ENCODE results near the gene ATF4. TPM values are rescaled to one million over a fixed set of nuclear protein-coding genes. Genes with fewer than 3 reads are reported as not detected.

ATF4 gene
- total RNA-seq, 1 experiment from 2014 or later, result 717 TPM

DNA sequence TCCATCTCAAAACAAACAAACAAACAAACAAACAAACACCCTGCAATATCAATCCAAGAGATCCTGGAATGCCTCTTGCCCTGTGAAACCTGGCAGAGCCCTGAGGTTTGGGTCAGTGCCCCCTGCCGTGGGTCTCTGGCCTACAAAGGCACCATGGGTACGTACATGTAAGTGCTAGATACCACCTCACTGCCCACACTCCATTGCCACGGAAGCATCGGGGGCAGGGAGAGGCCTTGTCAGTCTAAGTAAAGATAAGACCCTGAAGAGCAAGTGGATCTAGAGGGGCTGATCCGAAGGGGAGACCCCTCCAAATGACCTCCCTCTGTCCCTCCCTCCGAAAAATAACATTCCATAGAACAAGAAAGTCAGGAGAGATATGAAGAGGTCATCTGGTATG is 20.3 kb upstream of the ATF4 start:
- TF ChIP-seq, protein P1, sequence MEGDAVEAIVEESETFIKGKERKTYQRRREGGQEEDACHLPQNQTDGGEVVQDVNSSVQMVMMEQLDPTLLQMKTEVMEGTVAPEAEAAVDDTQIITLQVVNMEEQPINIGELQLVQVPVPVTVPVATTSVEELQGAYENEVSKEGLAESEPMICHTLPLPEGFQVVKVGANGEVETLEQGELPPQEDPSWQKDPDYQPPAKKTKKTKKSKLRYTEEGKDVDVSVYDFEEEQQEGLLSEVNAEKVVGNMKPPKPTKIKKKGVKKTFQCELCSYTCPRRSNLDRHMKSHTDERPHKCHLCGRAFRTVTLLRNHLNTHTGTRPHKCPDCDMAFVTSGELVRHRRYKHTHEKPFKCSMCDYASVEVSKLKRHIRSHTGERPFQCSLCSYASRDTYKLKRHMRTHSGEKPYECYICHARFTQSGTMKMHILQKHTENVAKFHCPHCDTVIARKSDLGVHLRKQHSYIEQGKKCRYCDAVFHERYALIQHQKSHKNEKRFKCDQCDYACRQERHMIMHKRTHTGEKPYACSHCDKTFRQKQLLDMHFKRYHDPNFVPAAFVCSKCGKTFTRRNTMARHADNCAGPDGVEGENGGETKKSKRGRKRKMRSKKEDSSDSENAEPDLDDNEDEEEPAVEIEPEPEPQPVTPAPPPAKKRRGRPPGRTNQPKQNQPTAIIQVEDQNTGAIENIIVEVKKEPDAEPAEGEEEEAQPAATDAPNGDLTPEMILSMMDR (IDR thresholded peaks at IDR 0.05; ENCODE audit: unreplicated experiment), result no peak
- no TSS peak for BruUV-seq (replicated peaks)
- H3K36me3 Mint-ChIP-seq (ENCODE audit: insufficient read depth, unreplicated experiment), result peaks cover 13% of the 10 kb centered on the region
- no peaks in the 10 kb centered on the region for H3K9me3 Mint-ChIP-seq (ENCODE audit: unreplicated experiment)
- H3K27me3 Mint-ChIP-seq (ENCODE audit: insufficient read depth, unreplicated experiment), result no peaks in the 10 kb centered on the region
- ChIA-PET POLR2A (interaction anchor here (1.1 to 4.1 kb wide), 2 partner anchors 10 to 20 kb away, joined by 4 to 58 read pairs; partner anchors contain the start of gene ATF4), CTCF (no interaction called here)
- H3K4me1 Mint-ChIP-seq (ENCODE audit: insufficient read depth, unreplicated experiment), result peaks cover 13% of the 10 kb centered on the region
- H3K27ac Mint-ChIP-seq (ENCODE audit: low read depth, unreplicated experiment), result no peak overlapping the region
- intact Hi-C loops (cut with micrococcal nuclease), result no loop called here
- no peak for DNase-seq (ENCODE audit: unreplicated experiment)
- H3K4me3 Mint-ChIP-seq (ENCODE audit: unreplicated experiment), result no peak overlapping the region

DNA sequence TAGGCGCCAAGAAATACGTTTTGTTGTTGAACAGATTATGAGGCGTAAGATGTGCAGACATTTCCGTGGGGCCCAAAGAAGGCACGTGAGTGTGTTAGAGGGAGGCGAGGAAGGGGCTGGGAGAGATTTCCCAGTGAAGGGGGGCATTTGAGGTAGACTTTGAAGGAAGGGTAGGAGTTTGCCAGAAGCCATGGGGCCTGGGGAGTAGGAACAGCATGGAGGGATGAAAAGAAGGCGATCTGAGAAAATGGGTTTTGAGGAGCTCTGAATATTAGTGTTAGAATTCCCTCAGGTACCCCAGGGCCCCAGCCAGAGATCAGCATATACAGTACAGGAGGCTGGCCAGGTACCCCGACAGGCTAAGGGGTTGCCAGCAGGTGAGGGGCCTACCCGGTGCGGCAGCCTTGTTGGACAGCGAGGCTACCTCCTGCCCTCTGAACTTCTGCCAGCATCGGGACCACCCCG is 18.7 kb upstream of the ATF4 start:
- Mint-ChIP-seq H3K9me3 (ENCODE audit: unreplicated experiment) (no peaks in the 10 kb centered on the region), H3K36me3 (ENCODE audit: insufficient read depth, unreplicated experiment) (peaks cover 29% of the 10 kb centered on the region), H3K27me3 (ENCODE audit: insufficient read depth, unreplicated experiment) (no peaks in the 10 kb centered on the region), H3K27ac (ENCODE audit: low read depth, unreplicated experiment) (peak overlapping the region; percentile 53), H3K4me3 (ENCODE audit: unreplicated experiment) (peak overlapping the region; percentile 79), H3K4me1 (ENCODE audit: insufficient read depth, unreplicated experiment) (peaks cover 24% of the 10 kb centered on the region)
- TF ChIP-seq, protein P1 (IDR thresholded peaks at IDR 0.05; ENCODE audit: unreplicated experiment), result no peak
- ChIA-PET POLR2A (interaction anchor here (0.6 to 4.3 kb wide), 22 partner anchors 11 to 1041 kb away, joined by 3 to 58 read pairs (median 5); partner anchors contain the start of genes ATF4, RPL3, RPS19BP1 and TNRC6B), CTCF (interaction anchor here (0.6 to 2.0 kb wide), 9 partner anchors 8 to 820 kb away, joined by 3 to 8 read pairs (median 4); partner anchors contain the start of gene TOMM22)
- no TSS peak for BruUV-seq (replicated peaks)
- DNase-seq (ENCODE audit: unreplicated experiment), result no peak
- intact Hi-C loops (cut with micrococcal nuclease), result loop anchor here (2.0 kb wide), 1 partner anchor 19 kb away; the partner anchor contains the start of gene ATF4

- intact Hi-C loops (cut with micrococcal nuclease), result loop anchor here (2.0 kb wide), 1 partner anchor 19 kb away; the partner anchor contains the start of gene ATF4
- H3K4me3 Mint-ChIP-seq (ENCODE audit: unreplicated experiment), result peak within 1 kb of the TSS; percentile 79
- H3K4me1 Mint-ChIP-seq (ENCODE audit: insufficient read depth, unreplicated experiment), result peaks cover 24% of the 10 kb centered on the region
- peak; percentile 96 for DNase-seq (ENCODE audit: unreplicated experiment)
- H3K9me3 Mint-ChIP-seq (ENCODE audit: unreplicated experiment), result no peaks in the 10 kb centered on the region
- peak within 1 kb of the TSS; percentile 59 for H3K27ac Mint-ChIP-seq (ENCODE audit: low read depth, unreplicated experiment)
- BruUV-seq (replicated peaks), result no TSS peak
- H3K27me3 Mint-ChIP-seq (ENCODE audit: insufficient read depth, unreplicated experiment), result no peaks in the 10 kb centered on the region
- peaks cover 34% of the 10 kb centered on the region for H3K36me3 Mint-ChIP-seq (ENCODE audit: insufficient read depth, unreplicated experiment)
- ChIA-PET CTCF (interaction anchor here (0.6 to 2.0 kb wide), 7 partner anchors 8 to 492 kb away, joined by 3 to 8 read pairs (median 3); no protein-coding TSS in a partner anchor), POLR2A (interaction anchor here (0.6 to 4.3 kb wide), 22 partner anchors 10 to 1040 kb away, joined by 3 to 58 read pairs (median 5); partner anchors contain the start of genes ATF4, RPL3, RPS19BP1 and TNRC6B)
- TF ChIP-seq, protein P1 (IDR thresholded peaks at IDR 0.05; ENCODE audit: unreplicated experiment), result no peak
Measured at GRCh38 chr22:39502109-39502788, 18.1 kb upstream of the ATF4 start, which contains the start of gene MIEF1. MIEF1 (plus strand) TSS chr22:39502290; CDS start chr22:39511295, 9,005 bp downstream.

Data from MCF 10A (cell line).